Activated T-cell treated with anti-CD3 and anti-CD28 coated beads, Interleukin-2, amount 50 U/mL, for 72 hours (primary cell): ENCODE data around the gene HAUS8. TPM values are rescaled to one million over a fixed set of nuclear protein-coding genes. Genes with fewer than 3 reads are reported as not detected.

Experiments used
- ATAC-seq, 2 donors: fragments of 150-1000 bp; cut with Tn5 transposase; replicated peaks in 1 of 2; 2 replicates each; pipeline ENCODE4 v1.10.0; 2021; ENCODE audit warnings: moderate library complexity in 2 of 2, mild to moderate bottlenecking in 1 of 2
- DNase-seq, 2 donors: peaks; one replicate each; pipeline ENCODE4 v3.0.0; 2021 to 2022; ENCODE audit warnings: mixed read lengths in 1 of 2
- H3K27ac Mint-ChIP-seq: one replicate; pipeline ENCODE4 v1.8.0; 2022; ENCODE audit warnings: mild to moderate bottlenecking, moderate library complexity, mixed read lengths
- H3K27me3 Mint-ChIP-seq: one replicate; pipeline ENCODE4 v1.8.0; 2022; ENCODE audit warnings: low read depth, mixed read lengths
- H3K36me3 Mint-ChIP-seq, 2 donors: one replicate each; pipeline ENCODE4 v1.8.0; 2022; ENCODE audit warnings: mixed read lengths in 2 of 2, mild to moderate bottlenecking in 1 of 2; ENCODE audit not compliant: insufficient read depth in 2 of 2
- H3K4me1 Mint-ChIP-seq: one replicate; pipeline ENCODE4 v1.8.0; 2022; ENCODE audit warnings: low read depth, mixed read lengths
- H3K4me3 Mint-ChIP-seq, 2 donors: one replicate each; pipeline ENCODE4 v1.8.0; 2022; ENCODE audit warnings: mild to moderate bottlenecking in 2 of 2, mixed read lengths in 2 of 2, moderate library complexity in 2 of 2
- H3K9me3 Mint-ChIP-seq, 2 donors: one replicate each; pipeline ENCODE4 v1.8.0; 2022; ENCODE audit warnings: mixed read lengths in 2 of 2
- total RNA-seq, 2 donors: library from RNA; stranded (reverse); gene quantifications; one replicate each; pipeline ENCODE4 v1.2.3, GENCODE V29; 2022

Gene HAUS8
- total RNA-seq, 2 donors from 2014 or later, result 37.3 to 45.6 TPM

DNA sequence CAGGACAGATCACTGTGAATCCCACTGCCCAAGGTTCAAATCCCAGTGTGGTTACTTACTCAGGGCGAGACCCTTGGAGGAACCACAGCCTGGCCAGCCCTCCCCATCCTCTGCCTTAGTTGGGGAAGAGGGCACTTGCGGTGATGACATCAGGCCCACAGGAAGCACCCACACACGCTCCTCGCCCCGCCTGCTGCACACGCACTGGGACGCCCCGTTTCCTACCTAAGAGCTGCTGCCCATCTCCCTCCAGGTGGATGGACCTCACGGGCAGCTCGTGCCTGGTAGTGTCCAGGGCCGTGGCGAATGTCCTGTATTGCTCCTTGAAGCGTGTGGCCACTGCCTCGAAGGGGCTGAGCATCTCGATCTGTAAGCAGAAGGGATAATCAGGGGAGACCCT is 19.6 kb downstream of the HAUS8 start:
- H3K27me3 Mint-ChIP-seq, result no peaks in the 10 kb centered on the region
- H3K4me1 Mint-ChIP-seq, result peaks cover 4% of the 10 kb centered on the region
- H3K36me3 Mint-ChIP-seq, result peaks cover 5 to 26% of the 10 kb centered on the region in 2 donors
- DNase-seq, result no peak
- no peaks in the 10 kb centered on the region for H3K9me3 Mint-ChIP-seq
- H3K27ac Mint-ChIP-seq, result no peak overlapping the region
- ATAC-seq, result no peak
- no peak overlapping the region for H3K4me3 Mint-ChIP-seq

- Mint-ChIP-seq H3K4me3 (no peak overlapping the region), H3K9me3 (no peaks in the 10 kb centered on the region), H3K36me3 (peaks cover 5 to 22% of the 10 kb centered on the region in 2 donors), H3K27ac (no peak overlapping the region), H3K4me1 (no peaks in the 10 kb centered on the region), H3K27me3 (no peaks in the 10 kb centered on the region)
- no peak for DNase-seq
- ATAC-seq, result no peak
Observed at GRCh38 chr19:17054746-17055145, 20.5 kb downstream of the HAUS8 start.

- H3K36me3 Mint-ChIP-seq, result peaks cover 0 to 12% of the 10 kb centered on the region in 2 donors
Observed at GRCh38 chr19:17052439-17052838, 22.8 kb downstream of the HAUS8 start.

DNA sequence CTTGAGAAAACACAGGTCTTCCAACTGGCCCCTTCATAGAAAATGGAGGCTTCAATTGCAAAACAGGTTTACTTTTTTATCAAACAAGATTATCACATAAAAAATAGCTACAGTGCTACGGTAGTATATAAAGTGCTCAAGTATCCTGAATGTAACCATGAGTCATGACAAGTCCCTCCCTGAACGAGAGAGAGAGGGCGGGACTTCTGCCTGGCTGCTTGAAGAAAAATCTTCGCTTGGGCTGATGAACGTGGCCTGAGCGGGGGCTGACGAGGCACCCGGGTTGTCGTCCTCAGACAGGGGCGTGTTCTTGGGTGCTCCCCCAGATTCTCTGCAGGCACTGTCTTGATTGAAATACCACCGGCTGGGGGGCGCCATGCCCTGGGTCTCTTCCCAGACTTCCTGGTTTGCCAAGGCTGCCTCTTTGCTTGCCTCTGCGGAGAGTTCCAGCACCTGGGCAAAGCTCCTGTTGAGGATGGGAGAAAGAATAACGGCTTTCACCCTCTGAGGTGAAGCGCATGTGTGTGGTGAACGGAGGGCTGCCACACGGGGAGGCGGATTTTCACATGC is 25.5 kb downstream of the HAUS8 start:
- Mint-ChIP-seq H3K27me3 (no peaks in the 10 kb centered on the region), H3K27ac (no peak overlapping the region), H3K9me3 (no peaks in the 10 kb centered on the region), H3K36me3 (peaks cover 0 to 12% of the 10 kb centered on the region in 2 donors), H3K4me3 (no peak overlapping the region), H3K4me1 (no peaks in the 10 kb centered on the region)
- ATAC-seq (no peak), DNase-seq (no peak)

More at GRCh38 chr19:17052439-17052838, 22.8 kb downstream of the HAUS8 start:
- Mint-ChIP-seq H3K27me3 (no peaks in the 10 kb centered on the region), H3K27ac (no peak overlapping the region), H3K4me1 (no peaks in the 10 kb centered on the region), H3K4me3 (no peak overlapping the region), H3K9me3 (no peaks in the 10 kb centered on the region)
- no peak for ATAC-seq
- no peak for DNase-seq

DNA sequence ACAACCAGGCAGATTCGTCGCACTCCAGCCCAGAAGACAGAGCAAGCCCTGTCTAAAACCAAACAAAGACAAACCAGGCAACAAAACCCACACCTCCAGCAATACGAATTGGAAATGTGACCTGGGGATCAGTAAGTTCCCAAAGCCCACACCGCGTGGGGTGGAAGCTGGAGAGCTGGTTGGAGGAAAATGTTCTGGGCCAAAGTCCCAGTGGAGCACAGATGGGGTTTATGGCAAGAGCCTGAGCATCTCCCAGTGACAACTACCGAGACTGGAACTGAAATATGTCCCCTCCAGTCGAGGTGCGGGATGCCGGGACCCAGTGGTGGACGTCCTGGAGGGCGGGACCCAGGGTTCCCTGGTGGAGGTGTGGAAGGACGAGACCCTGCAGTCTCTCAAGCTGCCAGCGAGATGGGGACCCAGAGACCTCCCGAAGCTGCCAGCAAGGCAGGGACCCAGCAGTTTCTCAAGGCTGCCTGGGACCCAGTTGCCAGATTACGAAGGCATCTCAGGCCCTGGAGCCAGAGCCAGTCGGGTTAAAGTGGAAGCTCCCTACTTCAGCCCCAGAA is 26.3 kb downstream of the HAUS8 start:
- H3K4me1 Mint-ChIP-seq, result no peaks in the 10 kb centered on the region
- DNase-seq (no peak), ATAC-seq (no peak)
- no peak overlapping the region for H3K4me3 Mint-ChIP-seq
- no peak overlapping the region for H3K27ac Mint-ChIP-seq
- no peaks in the 10 kb centered on the region for H3K27me3 Mint-ChIP-seq
- H3K9me3 Mint-ChIP-seq, result no peaks in the 10 kb centered on the region
- peaks cover 0 to 12% of the 10 kb centered on the region in 2 donors for H3K36me3 Mint-ChIP-seq

DNA sequence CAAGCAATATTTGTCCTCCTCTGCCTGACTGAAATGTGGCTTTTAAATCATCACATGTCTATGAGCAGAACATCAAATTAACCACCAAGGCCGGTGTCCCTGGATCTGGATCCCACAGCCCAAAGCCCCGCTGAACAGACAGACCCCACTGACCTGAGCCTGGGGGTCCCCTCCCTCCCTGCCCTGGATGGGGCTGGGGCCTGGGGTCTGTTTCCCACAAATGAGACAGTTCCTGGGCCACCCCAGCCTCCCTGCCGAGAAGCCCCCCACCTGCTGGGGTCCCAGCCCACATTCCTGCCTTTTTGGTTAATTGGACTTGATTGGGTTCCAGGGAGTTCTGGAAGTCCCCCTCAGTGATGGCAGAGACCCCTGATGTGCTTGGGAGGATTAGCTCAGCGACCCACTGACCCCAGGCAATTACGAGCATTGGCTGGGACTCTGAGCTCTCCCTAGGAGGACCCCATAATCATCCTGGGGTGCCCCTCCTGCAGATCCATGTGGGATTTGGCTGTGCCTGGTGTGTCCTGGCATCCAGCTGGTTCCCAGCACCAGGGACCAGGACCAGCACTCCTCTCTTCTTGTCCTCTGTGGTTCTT is 29.2 kb downstream of the HAUS8 start:
- Mint-ChIP-seq H3K27ac (no peak overlapping the region), H3K9me3 (no peaks in the 10 kb centered on the region), H3K36me3 (peaks cover 0 to 2% of the 10 kb centered on the region in 2 donors), H3K27me3 (no peaks in the 10 kb centered on the region), H3K4me1 (no peaks in the 10 kb centered on the region), H3K4me3 (no peak overlapping the region)
- ATAC-seq (no peak), DNase-seq (no peak)

DNA sequence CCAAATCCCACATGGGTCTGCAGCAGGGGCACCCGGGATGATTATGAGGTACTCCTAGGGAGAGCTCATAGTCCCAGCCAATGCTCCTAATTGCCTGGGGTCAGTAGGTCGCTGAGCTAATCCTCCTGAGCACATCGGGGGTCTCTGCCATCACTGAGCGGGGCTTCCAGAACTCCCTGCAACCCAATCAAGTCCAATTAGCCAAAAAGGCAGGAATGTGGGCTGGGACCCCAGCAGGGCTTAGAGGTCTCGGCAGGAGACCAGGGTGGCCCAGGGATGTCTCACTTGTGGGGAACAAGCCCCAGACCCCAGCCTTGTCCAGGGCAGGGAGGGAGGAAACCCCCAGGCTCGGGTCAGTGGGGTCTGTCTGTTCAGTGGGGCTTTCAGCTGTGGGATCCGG is 31.5 kb downstream of the HAUS8 start:
- Mint-ChIP-seq H3K4me1 (no peaks in the 10 kb centered on the region), H3K4me3 (no peak overlapping the region), H3K9me3 (no peaks in the 10 kb centered on the region), H3K27me3 (no peaks in the 10 kb centered on the region), H3K27ac (no peak overlapping the region), H3K36me3 (no peaks in the 10 kb centered on the region)
- DNase-seq (no peak), ATAC-seq (no peak)

- DNase-seq, result no peak
- Mint-ChIP-seq H3K27me3 (no peaks in the 10 kb centered on the region), H3K36me3 (no peaks in the 10 kb centered on the region), H3K9me3 (no peaks in the 10 kb centered on the region), H3K4me1 (no peaks in the 10 kb centered on the region), H3K4me3 (no peak overlapping the region), H3K27ac (no peak overlapping the region)
- ATAC-seq, result no peak
Observed at GRCh38 chr19:17041976-17042375, 33.3 kb downstream of the HAUS8 start.

GRCh38 chr19:17037966-17038500 is 37.2 kb downstream of the HAUS8 start:
- Mint-ChIP-seq H3K27ac (no peak overlapping the region), H3K4me3 (no peak overlapping the region), H3K36me3 (no peaks in the 10 kb centered on the region), H3K4me1 (no peaks in the 10 kb centered on the region), H3K9me3 (no peaks in the 10 kb centered on the region), H3K27me3 (no peaks in the 10 kb centered on the region)
- no peak for ATAC-seq
- no peak for DNase-seq

GRCh38 chr19:17037184-17037583 is 38.1 kb downstream of the HAUS8 start:
- Mint-ChIP-seq H3K27me3 (no peaks in the 10 kb centered on the region), H3K27ac (no peak overlapping the region), H3K4me1 (no peaks in the 10 kb centered on the region), H3K4me3 (no peak overlapping the region), H3K36me3 (no peaks in the 10 kb centered on the region), H3K9me3 (no peaks in the 10 kb centered on the region)
- DNase-seq (no peak), ATAC-seq (no peak)

DNA sequence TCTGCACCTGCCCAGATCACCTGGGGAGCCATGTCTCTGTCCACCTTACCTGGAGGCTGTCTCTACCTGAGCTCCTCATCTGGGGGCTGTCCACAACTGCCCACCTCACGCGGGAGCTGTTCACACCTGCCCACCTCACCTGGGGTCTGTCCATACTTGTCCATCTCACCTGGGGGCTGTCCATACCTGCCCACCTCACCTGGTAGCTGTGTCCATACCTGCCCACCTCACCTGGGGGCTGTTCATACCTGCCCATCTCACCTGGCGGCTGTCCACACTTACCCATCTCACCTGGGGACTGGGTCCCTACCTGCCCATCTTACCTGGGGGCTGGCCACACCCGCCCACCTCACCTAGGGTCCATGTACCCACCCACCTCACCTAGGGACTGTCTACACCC is 38.6 kb downstream of the HAUS8 start:
- H3K4me3 Mint-ChIP-seq, result no peak overlapping the region
- ATAC-seq, result no peak
- no peaks in the 10 kb centered on the region for H3K4me1 Mint-ChIP-seq
- H3K36me3 Mint-ChIP-seq, result no peaks in the 10 kb centered on the region
- no peaks in the 10 kb centered on the region for H3K27me3 Mint-ChIP-seq
- H3K9me3 Mint-ChIP-seq, result no peaks in the 10 kb centered on the region
- no peak for DNase-seq
- H3K27ac Mint-ChIP-seq, result no peak overlapping the region

GRCh38 chr19:17035842-17036424 is 39.3 kb downstream of the HAUS8 start:
- no peaks in the 10 kb centered on the region for H3K4me1 Mint-ChIP-seq
- no peak overlapping the region for H3K4me3 Mint-ChIP-seq
- no peak overlapping the region for H3K27ac Mint-ChIP-seq
- H3K9me3 Mint-ChIP-seq, result no peaks in the 10 kb centered on the region
- ATAC-seq (no peak), DNase-seq (no peak)
- H3K27me3 Mint-ChIP-seq, result no peaks in the 10 kb centered on the region
- no peaks in the 10 kb centered on the region for H3K36me3 Mint-ChIP-seq

- no peaks in the 10 kb centered on the region for H3K4me1 Mint-ChIP-seq
- no peaks in the 10 kb centered on the region for H3K36me3 Mint-ChIP-seq
- H3K4me3 Mint-ChIP-seq, result no peak overlapping the region
- H3K27ac Mint-ChIP-seq, result no peak overlapping the region
- peaks cover 25% of the 10 kb centered on the region for H3K27me3 Mint-ChIP-seq
- ATAC-seq (no peak), DNase-seq (no peak)
- H3K9me3 Mint-ChIP-seq, result no peaks in the 10 kb centered on the region
Observed at GRCh38 chr19:17031741-17032140, 43.5 kb downstream of the HAUS8 start.
